Islet of Langerhans (tissue), 1 donor: ENCODE data around the gene MRPS27.

Source experiments
- FAIRE-seq: peaks from one replicate; lab custom pipeline; 2011; peaks lifted over from hg19 to GRCh38; lab: Jason Lieb, UNC

The MRPS27 gene

DNA sequence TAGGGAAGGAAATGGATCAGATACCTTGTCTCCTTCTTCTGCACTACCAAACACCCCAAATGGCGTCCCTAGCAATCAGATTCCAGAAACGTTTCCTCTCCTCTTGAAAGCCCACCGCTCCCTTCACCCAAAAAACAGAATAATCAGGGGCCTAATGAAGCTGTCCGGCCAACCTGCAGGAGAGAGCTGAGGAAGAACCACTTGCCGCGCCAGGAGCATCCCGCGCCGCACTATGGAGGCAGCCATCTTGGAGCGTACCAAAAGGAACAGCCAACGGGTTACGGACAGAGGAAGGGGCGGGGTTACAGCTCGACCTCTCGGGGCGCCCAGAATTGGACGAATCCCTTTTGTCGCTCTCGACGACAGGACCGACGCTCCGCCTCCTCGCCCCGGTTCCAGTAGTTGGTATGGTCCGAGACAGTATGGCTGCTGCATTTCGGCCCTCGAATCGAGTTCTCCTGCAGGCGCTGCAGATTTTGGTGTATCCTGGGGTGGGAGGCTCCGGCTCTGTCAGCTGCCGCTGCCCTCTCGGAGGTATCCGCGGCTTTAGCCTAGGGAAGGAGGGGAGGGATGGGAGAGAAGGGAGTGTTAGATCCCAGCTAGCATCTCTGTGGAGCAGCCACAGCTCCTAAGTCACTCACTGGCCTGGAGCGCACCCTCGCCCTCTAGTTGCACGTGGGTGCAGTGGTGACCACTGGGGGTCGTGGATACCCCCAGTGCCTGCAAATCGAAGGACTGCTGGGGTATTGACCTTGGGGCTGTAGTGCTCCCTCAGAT lies at the start of gene MRPS27, which contains the start of gene PTCD2:
TSS of gene MRPS27 (minus strand) at position 265 of the 777 bp plus-strand sequence. CDS start at position 246, 19 bp downstream.
TSS of gene PTCD2 (plus strand) at position 398 of the 777 bp plus-strand sequence. CDS start at position 408, 10 bp downstream.
- FAIRE-seq, result peak; percentile 86

DNA sequence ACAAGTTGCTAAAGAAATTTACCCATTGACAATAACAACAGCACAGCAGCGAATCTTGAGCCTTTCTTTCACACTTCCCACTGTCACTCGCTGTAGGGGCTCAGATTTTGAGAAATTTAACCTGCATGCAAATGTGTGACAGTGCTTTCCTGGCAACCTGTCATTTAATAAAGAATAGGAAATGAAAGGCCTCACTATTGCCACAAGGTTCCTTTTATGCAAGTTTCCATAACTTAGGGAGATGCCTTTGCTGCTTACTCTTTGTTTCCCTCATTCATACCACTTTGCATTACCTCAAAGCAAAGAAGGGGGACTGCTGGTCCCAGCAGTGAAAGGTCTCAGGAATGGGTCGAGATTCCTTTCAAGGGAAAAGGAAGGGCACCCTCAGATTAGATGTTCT lies 49.7 kb upstream of the MRPS27 start:
- no peak for FAIRE-seq

DNA sequence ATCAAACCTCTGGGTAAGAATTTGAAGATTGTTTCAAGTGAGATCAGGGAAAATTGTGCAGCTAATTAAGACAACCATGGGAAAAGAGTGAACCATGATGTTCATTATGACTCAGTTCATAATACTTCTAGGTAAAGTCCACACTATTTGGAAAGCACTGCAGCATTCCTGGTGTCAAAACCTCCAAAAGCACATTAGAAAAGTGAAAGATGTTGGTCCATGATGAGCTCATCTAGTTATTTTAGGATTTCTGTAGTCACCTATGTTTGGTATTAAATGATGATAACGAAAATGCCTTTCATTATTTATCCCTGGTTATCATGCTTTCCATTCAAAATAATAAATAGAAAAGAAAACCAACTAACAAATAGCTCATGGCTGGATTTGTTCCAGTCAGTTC lies 49.3 kb upstream of the MRPS27 start:
- FAIRE-seq, result no peak

DNA sequence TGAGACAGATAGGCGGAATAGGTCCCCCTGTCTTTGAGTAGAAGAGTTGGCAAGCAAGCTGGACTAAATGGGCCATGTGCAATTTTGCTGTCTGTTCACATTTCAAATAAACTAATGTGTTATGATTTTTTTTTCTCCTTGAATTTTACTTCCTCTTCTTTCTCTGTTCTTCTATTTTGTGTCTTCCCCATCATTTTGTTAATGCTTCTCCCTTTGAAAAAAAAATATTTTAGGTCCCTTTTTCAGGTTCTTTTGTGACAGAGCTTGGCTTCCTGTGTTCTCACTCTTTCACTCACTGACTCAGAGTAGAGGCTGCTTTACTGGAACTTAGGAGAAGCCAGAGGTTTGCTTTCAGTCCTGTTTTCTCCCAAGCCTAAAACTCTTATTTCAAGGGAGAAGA lies 48.2 kb upstream of the MRPS27 start:
- FAIRE-seq, result no peak

DNA sequence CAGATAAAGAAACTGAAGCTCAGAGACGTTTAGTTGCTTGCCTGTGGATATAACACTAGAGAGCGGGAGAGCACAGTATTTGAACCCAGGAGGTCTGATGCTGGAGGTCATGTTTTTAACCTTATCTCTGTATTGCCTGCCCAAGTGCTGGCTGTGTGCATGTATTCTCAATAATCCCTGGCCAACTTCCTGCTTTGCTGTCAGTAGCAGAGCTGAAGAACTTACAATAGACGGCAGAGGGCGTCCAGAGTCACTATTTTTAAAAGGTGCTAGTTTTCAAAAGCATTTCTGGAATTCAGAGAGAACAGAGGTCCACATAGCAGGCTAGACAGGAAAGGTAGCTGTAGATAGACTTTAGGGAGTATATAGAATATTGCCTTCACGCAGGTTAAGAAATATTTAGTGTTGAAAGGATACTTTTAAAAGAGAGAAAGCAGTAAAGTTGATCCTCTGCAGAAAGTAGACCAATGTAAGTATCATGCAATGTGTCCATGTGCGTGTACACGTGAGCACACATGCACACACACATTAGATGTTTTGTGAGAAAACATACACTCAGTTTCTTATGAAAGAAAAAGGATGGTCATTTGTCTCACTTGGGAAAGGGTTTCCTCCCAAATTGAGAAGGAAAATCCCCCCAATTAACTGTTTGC lies 46.4 kb upstream of the MRPS27 start:
- FAIRE-seq, result peak; percentile 97

DNA sequence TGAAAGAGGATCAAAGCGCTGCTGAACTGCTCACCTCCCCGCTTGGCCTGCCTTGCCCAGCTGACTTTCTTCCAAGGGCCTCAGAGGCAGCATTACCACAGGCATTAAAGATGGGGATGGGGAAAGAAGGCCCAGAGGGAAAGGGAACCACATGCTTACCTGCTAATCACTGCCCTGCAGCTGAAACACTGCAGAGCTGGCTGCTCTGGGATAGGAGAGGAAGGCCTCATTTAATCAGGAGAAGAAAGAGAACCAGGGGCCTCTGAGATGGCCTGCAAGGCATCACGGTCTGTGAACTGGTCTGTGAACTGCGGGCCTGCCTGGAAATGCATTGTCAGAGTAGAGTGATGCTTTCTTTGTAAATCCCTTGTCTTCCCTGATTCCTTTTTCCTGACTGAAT lies 44.9 kb upstream of the MRPS27 start:
- no peak for FAIRE-seq

DNA sequence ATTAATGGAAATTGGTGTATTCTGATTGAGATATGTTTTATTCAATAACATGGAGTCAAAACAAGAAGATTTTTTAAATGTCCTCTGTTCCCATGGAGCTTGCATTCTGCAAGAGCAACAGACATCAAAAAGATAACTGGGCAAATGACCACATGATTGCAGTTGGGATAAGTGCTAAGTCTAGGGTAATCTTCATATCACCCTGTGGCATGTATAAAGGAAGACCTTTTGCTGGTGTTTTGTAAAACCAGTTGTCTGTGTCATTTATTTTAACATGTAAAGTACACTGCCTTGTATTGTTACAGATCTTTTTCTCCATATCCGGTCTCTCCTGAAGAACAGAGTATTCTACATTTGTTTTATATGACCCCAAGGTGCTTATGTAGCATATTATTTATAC lies 44.1 kb upstream of the MRPS27 start:
- FAIRE-seq, result no peak

DNA sequence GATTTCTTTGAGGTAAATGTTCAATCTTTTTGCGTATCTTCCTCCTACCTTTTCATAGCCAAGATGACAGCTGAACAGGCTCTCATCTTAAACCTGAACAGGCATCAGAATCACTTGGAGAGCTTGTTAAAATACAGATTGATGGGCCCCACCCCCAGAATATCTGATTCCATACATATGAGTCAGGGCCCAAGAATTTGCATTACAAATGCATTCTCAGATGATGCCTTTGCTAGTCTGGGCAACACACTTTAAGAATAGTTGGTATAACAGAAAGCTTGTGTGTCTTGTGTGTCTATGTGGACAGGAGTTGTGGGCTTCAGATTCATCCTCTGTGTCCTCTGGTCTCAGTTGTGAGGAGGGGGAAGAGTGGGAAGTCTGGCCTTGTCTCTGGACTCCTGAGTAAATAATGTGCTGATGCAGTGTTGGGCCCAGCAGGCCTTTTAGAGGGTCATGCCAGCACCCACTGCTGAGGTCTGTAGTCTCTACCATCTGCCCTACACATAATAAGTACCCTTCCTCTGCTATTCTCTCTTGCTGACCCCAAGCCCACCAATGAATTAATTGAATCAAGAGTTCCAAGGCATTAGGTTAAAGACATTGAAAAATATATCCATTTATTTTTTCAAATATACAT lies 43.2 kb upstream of the MRPS27 start:
- FAIRE-seq, result no peak

DNA sequence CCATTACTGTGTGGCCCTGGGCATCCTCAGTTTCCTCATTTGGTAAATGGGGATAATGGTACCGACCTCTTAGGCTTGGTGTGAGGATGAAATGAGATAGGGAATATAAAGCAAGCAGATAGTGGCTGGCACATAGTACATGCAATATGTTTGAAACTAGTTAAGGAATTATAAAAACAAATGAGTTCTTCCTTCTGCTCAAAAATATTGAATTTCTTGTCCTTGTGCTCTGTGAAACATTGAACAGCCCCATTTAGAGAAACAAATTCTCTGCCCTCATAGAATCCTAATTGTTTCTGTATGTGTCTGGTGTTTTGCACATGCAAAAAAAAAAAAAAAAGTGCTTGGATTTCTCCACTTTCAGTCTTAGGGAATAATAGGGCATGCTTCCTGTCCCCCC lies 39.8 kb upstream of the MRPS27 start:
- no peak for FAIRE-seq

DNA sequence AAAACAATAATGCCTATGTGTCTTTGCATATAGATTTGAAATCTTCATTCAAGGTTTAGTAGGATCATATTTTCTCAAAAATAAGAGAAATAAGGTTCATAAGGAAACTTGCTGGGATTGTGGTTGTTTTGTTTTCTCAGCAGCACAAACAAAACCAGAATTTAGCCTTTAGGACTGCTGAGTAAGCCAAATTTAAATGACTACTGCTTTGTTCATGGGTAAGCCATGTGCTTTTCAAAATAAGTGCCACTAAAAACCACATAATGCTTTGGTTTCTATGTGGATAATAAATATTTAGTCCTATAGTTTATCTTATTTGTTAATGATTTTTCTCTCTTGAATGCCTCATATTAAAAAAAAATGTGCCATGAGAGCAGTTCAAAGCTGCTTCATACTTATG lies 38.9 kb upstream of the MRPS27 start:
- no peak for FAIRE-seq

DNA sequence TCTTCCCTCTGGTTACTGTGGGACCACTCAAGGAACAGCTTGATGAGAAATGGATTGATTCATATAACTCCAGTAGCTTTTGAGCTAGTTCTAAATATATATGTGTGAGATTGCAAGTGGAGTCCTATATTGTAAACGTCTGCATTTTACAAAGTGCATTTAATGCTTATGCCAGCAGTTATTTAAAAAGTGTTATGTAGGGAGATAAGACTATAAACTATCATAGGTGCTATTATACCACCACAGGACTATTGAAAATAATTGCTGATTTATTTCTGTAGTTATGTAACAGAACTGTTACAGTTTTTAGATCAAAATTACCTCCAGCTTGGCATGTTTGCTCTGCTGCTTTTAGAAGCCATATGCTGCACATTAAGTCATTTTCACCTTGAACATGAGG lies 36.3 kb upstream of the MRPS27 start:
- no peak for FAIRE-seq

DNA sequence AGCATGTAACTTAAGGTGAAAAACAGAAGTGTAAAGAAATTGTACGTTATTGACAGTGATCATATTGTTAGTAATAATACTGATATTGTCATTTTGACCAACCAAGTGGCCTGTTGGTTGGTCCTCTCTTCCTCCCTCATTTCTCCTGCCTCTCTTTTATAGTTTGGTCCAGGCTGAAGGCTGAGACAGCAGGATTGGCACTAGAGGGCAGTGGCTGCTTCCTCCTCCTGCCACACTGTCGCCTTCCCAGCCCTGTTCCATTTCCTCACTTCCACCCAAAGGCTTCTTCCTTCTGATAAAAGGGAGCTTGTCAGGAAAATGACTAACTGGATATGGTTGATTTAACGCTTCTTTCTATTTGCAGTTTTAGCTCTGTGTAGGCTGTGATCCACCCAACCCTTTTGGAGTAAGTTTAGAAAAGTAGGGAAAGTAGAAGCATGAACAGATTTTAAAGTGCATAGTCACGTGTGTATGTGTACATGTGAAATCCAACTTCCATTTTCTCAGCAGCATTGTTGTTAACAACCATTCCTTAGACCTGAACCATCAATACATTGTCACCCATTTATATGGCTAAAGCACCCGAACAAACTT lies 35.8 kb upstream of the MRPS27 start:
- no peak for FAIRE-seq

DNA sequence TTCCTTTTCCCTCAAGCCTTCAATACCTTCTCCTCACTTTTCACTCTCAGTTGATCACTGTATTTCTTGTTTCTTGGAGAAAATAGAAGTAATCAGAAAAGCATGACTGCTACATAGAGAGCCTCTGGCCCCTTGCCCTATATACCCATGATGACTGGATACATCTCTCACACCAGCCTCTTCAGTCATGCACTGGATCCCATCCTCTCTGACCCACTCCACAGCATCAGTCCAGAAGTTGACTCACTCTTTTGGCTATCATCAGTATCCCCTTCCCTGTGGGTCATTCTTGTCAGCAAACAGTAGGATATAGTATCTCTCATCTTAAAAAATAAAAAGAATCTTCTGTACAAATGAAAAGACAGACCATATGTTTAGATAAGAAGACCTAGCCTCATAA lies 33.0 kb upstream of the MRPS27 start:
- no peak for FAIRE-seq

DNA sequence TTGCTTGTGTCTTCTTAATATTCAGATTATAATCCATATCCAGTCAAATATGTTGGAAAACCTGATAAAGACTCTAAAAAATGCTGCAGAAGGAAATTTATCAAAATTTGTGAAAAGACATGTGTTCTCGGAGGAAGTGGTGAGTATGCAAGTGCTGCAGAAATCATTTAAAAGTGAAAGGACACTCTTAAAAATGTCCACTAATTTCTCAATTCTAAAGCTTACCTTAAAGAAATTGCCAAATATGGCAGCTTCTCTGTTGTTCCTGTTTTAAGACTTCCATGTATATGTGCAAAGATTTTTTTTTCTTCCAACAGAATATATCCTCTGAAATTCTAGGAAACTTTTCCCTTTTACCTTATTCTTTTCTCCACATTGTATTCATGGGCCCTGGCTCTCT lies 32.6 kb upstream of the MRPS27 start:
- no peak for FAIRE-seq

DNA sequence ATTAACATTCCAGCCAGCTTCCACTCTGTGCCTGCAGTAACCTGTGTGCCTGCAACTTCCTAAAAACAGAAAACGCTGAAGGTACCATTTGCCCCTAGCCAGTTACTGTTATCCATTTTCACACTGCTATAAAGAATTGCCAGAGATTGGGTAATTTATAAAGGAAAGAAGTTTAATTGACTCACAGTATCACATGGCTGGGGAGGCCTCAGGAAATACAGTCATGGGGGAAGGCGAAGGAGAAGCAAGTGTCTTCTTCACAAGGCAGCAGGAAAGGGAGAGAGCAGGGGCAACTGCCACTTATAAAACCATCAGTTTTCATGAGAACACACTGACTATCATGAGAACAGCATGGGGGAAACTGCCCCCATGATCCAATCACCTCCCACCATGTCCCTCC lies 31.3 kb upstream of the MRPS27 start:
- no peak for FAIRE-seq

DNA sequence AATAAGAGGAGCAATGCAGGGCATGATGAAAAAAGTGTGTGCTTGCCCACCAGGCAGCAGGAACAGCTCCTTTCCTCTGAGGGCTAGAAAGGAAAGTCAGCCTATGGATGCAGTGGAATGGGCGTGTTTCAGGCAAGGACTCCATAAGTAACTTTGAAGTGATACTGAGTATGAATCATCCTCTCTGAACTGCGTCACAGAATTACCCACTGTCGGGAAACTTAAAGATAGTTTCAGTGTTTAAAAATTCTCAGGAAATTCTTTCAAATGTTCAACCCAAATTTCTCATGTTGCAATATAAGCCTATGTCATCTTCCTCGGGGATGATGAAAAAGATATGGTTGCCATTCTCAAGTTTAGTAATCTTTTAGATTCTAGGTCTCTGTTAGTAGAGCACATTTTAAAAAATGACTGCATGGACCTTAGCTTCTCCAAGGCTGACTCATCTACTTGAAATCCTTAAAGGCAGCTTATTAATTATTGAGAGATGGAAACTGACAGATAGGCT lies 27.8 kb upstream of the MRPS27 start:
- no peak for FAIRE-seq

DNA sequence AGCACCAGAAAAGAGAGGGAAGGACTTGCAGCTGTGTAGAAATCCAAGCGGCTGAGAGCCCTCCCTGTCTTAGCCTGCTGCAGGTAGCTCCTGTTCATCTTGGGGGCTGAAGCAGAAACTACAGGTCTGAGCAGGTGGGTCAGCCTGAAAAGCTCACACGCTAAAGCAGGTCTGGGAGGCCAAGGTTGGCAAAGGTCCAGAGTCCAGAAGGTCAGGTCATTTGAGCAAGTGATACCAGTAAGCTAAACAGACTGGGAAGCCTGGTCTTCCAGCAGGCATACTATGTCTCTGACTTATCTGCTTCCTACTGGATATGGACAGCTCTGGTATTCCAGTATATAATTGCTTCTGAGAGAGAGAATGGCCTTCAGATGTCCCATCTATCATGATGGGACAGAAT lies 26.4 kb upstream of the MRPS27 start:
- FAIRE-seq, result no peak

DNA sequence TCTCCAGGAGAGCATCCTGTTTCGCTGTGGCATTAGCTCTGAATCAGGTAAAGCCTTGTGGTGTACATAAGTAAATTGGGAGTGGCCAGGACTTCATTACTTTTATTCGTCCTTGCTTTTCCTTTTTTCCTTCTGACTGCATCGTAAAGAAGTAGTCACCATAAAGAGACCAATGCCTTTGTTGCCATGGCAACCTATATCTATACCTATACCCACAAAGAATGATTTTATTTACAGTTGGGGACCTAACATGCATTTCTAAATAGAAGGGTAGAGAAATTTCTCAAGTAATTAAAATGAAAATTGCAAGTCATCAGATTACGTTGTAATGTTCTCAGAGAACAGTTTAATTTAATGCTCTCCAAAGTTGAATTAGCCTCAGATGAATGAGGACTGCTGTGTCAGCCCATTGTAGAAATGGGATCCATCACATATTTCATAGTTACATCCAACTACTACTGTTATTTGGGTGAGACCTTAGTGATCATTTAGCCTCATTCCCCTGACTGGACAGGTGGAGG lies 18.7 kb upstream of the MRPS27 start:
- FAIRE-seq, result no peak

DNA sequence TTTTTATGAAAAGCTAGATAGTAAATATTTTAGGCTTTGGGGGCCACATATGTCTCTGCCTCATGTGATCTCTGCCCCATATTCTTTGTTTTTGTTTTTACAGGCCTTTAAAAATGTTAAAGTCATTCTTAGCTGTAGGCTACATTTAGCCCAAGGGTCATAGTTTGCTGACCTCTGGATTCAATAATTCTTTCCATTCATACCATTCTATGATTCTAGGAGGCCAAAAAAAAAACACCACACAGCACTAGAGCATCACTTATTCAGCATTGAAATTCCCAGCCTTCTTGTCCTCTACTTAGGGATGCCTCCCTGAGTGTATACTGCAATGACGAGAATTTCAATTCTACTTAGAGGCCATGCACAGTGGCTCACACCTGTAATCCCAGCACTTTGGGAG lies 17.1 kb upstream of the MRPS27 start:
- no peak for FAIRE-seq

DNA sequence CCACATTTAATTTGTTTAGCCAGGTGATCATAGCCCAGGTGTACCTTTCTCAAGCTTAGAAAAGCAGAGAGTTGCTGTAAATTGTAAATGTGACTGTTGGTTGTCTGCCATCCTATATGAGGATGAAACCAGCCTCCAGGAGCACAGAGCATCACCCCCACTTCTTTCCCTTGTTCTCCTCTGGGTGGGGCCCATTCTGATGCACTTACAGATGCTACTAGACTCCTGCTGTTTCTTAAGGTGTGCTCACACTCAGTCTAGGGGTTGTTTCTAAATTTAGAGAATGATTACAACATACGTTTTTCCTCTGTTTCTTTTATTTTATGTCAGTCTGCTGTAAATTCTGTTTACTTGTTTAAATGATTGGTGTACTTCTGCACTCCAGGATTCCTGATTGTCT lies 10.7 kb upstream of the MRPS27 start:
- no peak for FAIRE-seq

DNA sequence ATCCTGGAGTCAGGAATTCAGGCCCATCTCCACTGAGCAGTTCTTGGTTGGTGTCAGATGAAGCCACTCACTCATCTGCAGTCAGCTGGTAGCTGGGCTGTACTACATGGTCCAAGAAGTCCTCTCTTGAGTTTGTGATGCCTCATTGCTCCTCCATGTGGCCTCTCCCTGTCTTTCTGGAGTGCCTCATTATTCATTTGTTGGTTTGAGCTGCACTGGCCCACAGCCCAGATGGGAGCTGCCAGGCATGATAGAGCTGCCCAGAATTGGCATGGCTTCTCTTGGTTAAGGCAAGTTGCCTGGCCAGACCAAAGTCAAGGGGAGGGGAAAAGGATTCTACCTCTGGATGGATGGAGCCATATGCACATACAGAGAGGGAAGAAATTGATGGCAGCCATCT lies 8.1 kb upstream of the MRPS27 start:
- no peak for FAIRE-seq

DNA sequence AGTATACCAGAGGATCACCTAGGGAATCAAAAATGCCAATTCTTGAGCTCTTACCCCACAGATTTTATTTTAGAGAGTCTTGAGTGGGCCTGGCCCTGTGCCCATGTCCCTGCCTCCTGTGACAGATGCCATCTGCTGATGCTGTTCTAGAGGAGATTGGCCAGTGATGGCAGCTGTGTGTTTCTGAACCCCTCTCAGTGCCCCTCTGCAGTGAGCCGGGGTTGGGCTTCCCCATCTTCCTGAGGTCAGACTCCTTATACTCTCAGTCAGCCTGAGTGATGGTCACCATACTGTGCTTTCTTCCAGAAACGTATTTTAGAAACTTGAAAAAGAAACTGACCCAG lies 6.2 kb upstream of the MRPS27 start:
- FAIRE-seq, result no peak
